Subcutaneous abdominal adipose tissue (tissue), 5 donors: ENCODE measurements around the gene AMOTL2.

Experiments used
- H3K27ac ChIP-seq: one replicate; pipeline ENCODE4 v1.7.0; 2013; ENCODE audit warnings: low read depth, mild to moderate bottlenecking, inconsistent platforms, low read length, moderate library complexity
- H3K27me3 ChIP-seq, 5 donors: one replicate each; pipeline ENCODE4 v1.7.0; 2013; ENCODE audit warnings: low read length in 5 of 5, inconsistent platforms in 1 of 5; ENCODE audit not compliant: control insufficient read depth in 5 of 5, insufficient read depth in 4 of 5
- H3K36me3 ChIP-seq, 5 donors: one replicate each; pipeline ENCODE4 v1.7.0; 2013; ENCODE audit warnings: low read length in 5 of 5; ENCODE audit not compliant: control insufficient read depth in 5 of 5, insufficient read depth in 5 of 5
- H3K4me1 ChIP-seq, 5 donors: one replicate each; pipeline ENCODE4 v1.7.0; 2013; ENCODE audit warnings: low read length in 5 of 5, mild to moderate bottlenecking in 3 of 5, moderate library complexity in 1 of 5; ENCODE audit not compliant: control insufficient read depth in 5 of 5, insufficient read depth in 5 of 5
- H3K4me3 ChIP-seq, 5 donors: one replicate each; pipeline ENCODE4 v1.7.0; 2013; ENCODE audit warnings: low read length in 5 of 5, low read depth in 1 of 5
- H3K9ac ChIP-seq, 5 donors: one replicate each; pipeline ENCODE4 v1.7.0; 2013; ENCODE audit warnings: low read length in 5 of 5, mild to moderate bottlenecking in 4 of 5, moderate library complexity in 3 of 5
- H3K9me3 ChIP-seq, 5 donors: one replicate each; pipeline ENCODE4 v1.7.0; 2013; ENCODE audit warnings: low read length in 5 of 5; ENCODE audit not compliant: control insufficient read depth in 5 of 5
- donor health status: healthy.
- donor health status: healthy.
- donor health status: healthy.
- donor health status: healthy.
- donor health status: healthy.

AMOTL2 gene

GRCh38 chr3:134381076-134381475 is 6.8 kb upstream of the AMOTL2 start:
- H3K9me3 ChIP-seq: no peaks in the 10 kb centered on the region
- H3K36me3 ChIP-seq: no peaks in the 10 kb centered on the region
- H3K4me3 ChIP-seq: no peak overlapping the region
- H3K27me3 ChIP-seq: no peaks in the 10 kb centered on the region
- no peak overlapping the region for H3K9ac ChIP-seq
- H3K4me1 ChIP-seq: peaks cover 4 to 25% (median 14%) of the 10 kb centered on the region in 5 donors
- peak overlapping the region; percentile 20 for H3K27ac ChIP-seq

DNA sequence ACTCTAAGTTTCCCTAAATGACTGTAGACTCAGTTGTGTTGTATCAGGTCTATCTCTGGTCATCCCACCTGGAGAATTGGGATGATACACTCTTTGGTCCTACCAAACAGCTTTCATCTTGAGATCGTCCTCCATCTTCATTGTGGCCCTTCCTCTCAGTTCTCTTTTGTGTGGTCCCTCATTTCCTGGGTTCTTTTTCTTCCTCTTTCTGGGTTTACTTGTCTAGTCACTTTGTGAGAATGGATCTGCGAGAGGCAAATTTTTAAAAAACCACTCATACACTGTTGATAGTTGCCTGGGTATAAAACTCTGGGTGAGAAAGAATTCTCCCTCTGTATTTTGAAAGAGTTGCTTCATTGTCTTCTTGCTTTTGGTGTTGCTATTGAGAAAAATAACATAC is 6.0 kb upstream of the AMOTL2 start:
- Histone ChIP-seq H3K9me3 (no peaks in the 10 kb centered on the region), H3K27me3 (no peaks in the 10 kb centered on the region), H3K4me1 (peaks cover 6 to 30% (median 22%) of the 10 kb centered on the region in 5 donors), H3K36me3 (no peaks in the 10 kb centered on the region), H3K9ac (no peak overlapping the region), H3K4me3 (no peak overlapping the region), H3K27ac (peak overlapping the region; percentile 20)

- H3K36me3 ChIP-seq: no peaks in the 10 kb centered on the region
- no peaks in the 10 kb centered on the region for H3K27me3 ChIP-seq
- H3K27ac ChIP-seq: no peak overlapping the region
- H3K4me1 ChIP-seq: peaks cover 10 to 38% (median 30%) of the 10 kb centered on the region in 5 donors
- H3K9me3 ChIP-seq: no peaks in the 10 kb centered on the region
- no peak overlapping the region for H3K4me3 ChIP-seq
- no peak overlapping the region for H3K9ac ChIP-seq
These were observed 4.6 kb upstream of the AMOTL2 start for GRCh38 chr3:134378818-134379217.

- peaks cover 10 to 41% (median 30%) of the 10 kb centered on the region in 5 donors for H3K4me1 ChIP-seq
- H3K27me3 ChIP-seq: peaks cover 0 to 3% (median 0%) of the 10 kb centered on the region in 5 donors
- no peak overlapping the region for H3K27ac ChIP-seq
- H3K36me3 ChIP-seq: no peaks in the 10 kb centered on the region
- H3K9ac ChIP-seq: no peak overlapping the region
- H3K4me3 ChIP-seq: no peak overlapping the region
- H3K9me3 ChIP-seq: no peaks in the 10 kb centered on the region
These were observed 4.1 kb upstream of the AMOTL2 start for GRCh38 chr3:134378384-134378783.

- H3K9me3 ChIP-seq: no peaks in the 10 kb centered on the region
- H3K4me1 ChIP-seq: peaks cover 10 to 46% (median 30%) of the 10 kb centered on the region in 5 donors
- H3K27ac ChIP-seq: no peak overlapping the region
- no peak overlapping the region for H3K9ac ChIP-seq
- H3K27me3 ChIP-seq: peaks cover 0 to 4% (median 0%) of the 10 kb centered on the region in 5 donors
- no peak overlapping the region for H3K4me3 ChIP-seq
- H3K36me3 ChIP-seq: no peaks in the 10 kb centered on the region
These were observed 3.6 kb upstream of the AMOTL2 start for GRCh38 chr3:134377896-134378295.

DNA sequence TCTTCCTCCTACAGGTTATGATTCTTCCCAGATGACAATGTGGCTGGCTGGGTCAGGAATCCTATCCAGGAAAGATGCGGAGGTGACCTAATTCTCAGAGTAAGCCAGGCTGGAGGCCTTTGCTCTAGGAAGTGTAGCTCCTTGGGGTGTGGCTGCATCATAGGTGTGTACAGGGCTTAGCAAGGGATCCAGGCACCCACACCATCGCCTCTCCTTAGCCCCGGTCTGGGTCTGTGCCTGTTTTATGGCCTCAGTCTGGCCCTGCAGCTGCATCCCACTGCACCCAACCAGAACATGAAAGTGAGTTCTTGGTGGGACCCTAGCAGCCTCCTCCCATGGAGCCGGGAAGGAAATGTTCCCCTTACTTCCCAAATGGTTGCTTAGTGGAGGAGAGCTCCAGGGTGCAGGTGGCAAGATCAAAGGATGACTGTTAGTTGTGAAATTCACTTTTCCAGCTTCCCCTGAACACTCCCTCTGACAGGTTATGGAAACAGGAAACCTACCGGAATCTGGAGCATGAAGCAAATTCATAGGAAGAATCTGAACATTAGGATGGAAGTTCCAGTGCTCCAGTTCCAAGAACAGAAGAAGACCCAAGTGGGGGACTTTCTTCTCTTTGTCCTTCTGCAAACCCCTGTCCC is 2.7 kb upstream of the AMOTL2 start:
- H3K4me3 ChIP-seq: no peak overlapping the region
- peaks cover 0 to 5% (median 3%) of the 10 kb centered on the region in 5 donors for H3K36me3 ChIP-seq
- no peak overlapping the region for H3K9ac ChIP-seq
- peaks cover 0 to 4% (median 0%) of the 10 kb centered on the region in 5 donors for H3K27me3 ChIP-seq
- peaks cover 10 to 54% (median 32%) of the 10 kb centered on the region in 5 donors for H3K4me1 ChIP-seq
- no peak overlapping the region for H3K27ac ChIP-seq
- H3K9me3 ChIP-seq: no peaks in the 10 kb centered on the region

GRCh38 chr3:134376385-134376765 is 2.1 kb upstream of the AMOTL2 start:
- H3K9me3 ChIP-seq: no peaks in the 10 kb centered on the region
- peaks cover 0 to 9% (median 8%) of the 10 kb centered on the region in 5 donors for H3K36me3 ChIP-seq
- no peak overlapping the region for H3K27ac ChIP-seq
- no peak overlapping the region for H3K4me3 ChIP-seq
- peaks cover 14 to 58% (median 32%) of the 10 kb centered on the region in 5 donors for H3K4me1 ChIP-seq
- no peak overlapping the region for H3K9ac ChIP-seq
- peaks cover 0 to 4% (median 0%) of the 10 kb centered on the region in 5 donors for H3K27me3 ChIP-seq

DNA sequence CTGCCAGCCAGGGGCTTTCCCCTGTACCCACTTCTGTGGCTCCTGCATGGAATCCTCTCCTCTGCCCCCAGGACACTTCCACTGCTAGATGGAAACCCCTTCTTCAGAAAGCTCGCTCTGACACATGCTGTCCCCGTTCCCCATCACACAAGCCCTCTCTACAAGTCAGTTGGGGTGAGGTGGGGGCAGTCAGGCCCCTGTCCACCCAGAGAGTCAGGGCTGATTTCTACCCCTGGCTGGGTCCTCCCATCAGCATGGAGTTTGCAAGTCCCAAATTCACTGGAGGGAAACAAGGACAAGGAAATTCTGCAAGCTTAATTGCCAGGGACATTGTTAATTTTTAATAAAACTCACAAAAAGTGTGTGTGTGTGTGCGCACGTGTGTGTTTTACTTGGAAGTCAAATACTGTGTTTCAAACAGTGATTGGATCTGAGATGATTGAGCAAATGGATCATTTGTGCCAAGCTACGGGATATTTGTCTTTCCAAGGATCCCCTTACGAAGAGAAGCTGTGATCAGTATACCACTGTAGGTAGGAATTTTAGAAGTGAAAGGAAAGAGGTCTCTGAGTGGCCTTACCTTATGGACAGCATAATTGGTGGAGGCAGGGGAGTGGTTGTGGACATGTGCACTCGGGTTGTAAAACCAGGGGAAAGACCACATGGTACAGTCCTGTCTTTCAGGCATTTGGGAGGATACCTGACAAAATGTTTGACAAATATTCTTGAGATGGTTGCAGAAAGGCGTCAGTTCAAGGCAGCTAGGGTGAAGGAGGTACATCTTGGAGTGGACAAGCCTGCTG is 1.5 kb upstream of the AMOTL2 start:
- Histone ChIP-seq H3K4me3 (no peak overlapping the region), H3K36me3 (peaks cover 0 to 15% (median 14%) of the 10 kb centered on the region in 5 donors), H3K4me1 (peaks cover 20 to 61% (median 35%) of the 10 kb centered on the region in 5 donors), H3K27me3 (peaks cover 0 to 4% (median 0%) of the 10 kb centered on the region in 5 donors), H3K9ac (no peak overlapping the region), H3K27ac (peak overlapping the region; percentile 99), H3K9me3 (no peaks in the 10 kb centered on the region)

DNA sequence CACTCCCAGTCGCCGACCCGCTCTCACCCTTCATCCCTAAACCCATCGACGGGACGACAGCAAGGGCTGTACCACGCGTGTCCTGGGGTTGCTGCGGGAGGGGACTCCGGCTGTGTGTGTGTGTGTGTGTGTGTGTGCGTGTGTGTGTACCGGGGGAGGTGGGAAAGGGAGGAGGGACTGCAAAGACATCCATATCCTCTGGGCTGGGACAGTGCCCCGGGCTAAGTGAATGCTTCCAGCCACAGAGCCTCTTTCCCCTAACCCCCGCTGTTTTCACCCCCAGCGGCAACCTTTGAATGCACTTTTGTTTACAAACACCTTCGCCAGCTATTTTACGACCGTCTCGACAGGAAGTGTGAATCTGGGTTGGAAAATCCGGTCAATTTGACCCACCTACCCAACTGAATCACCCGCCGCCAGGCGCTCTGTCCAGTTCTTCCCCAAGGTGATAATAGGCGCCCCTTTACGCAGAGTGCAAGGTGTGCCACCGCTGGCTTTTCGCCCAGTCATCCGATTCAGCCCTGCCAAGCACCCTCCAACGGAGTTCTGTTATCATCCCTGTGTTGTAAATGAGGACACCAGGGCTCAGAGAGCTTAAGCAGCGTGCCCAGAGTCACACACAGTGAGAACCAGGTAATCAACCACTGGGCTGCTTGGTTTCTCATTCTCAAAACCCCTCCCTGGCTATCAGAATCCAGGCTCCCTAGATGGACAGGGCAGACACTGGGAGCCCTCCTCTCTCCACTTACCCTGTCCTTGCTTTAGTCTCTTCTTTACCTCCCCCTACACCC is 739 bp upstream of the AMOTL2 start:
- peaks cover 2 to 23% (median 21%) of the 10 kb centered on the region in 5 donors for H3K36me3 ChIP-seq
- H3K9ac ChIP-seq: peak overlapping the region; percentile 49 to 99 (median 93)
- H3K4me1 ChIP-seq: peaks cover 27 to 69% (median 43%) of the 10 kb centered on the region in 5 donors
- peak overlapping the region; percentile 99 for H3K27ac ChIP-seq
- H3K9me3 ChIP-seq: no peaks in the 10 kb centered on the region
- H3K27me3 ChIP-seq: peaks cover 0 to 4% (median 0%) of the 10 kb centered on the region in 5 donors
- peak overlapping the region; percentile 74 to 93 (median 91) for H3K4me3 ChIP-seq
